ENCODE results near the gene NDST1.

- TF ChIP-seq CTCF (IDR thresholded peaks at IDR 0.05; ENCODE audit: low read depth, low read length, poor library complexity, severe bottlenecking) (no peak), EZH2phosphoT487 (IDR thresholded peaks at IDR 0.05; ENCODE audit: borderline replicate concordance, low read length) (no peak)
Measured at GRCh38 chr5:150510460-150511263, 2.7 kb downstream of the NDST1 start.
